IMR-90 (cell line): ENCODE measurements around the gene ASMTL. TPM values are rescaled to one million over a fixed set of nuclear protein-coding genes. Genes with fewer than 3 reads are reported as not detected.

Experiments used
- ATAC-seq: fragments of 200-7000 bp; cut with Tn5 transposase; 2 replicates; pipeline ENCODE4 v1.9.1; 2020; ENCODE audit warnings: low read depth, mild to moderate bottlenecking, moderate library complexity
- BruUV-seq: library from RNA; stranded (reverse); fragments of 400-500 nt; replicated peaks from 2 replicates; lab custom pipeline; 2021; lab: Mats Ljungman, UMichigan
- CTCF ChIA-PET: fragments of 300-600 bp; formaldehyde crosslinking; extraction: SDS; loops from one replicate; lab custom pipeline; 2021; ENCODE audit warnings: antibody characterized with exemption; lab: Yijun Ruan, JAX
- POLR2A ChIA-PET: fragments of 300-600 bp; sonication (Branson Sonifier 250); formaldehyde crosslinking; loops from one replicate; lab custom pipeline; 2022; ENCODE audit warnings: antibody characterized with exemption; ENCODE audit not compliant: unreplicated experiment; lab: Charles Lee
- DNase-seq: peaks from one replicate; pipeline ENCODE4 v3.0.0; 2013
- H2AFZ ChIP-seq: replicated peaks from 2 replicates; pipeline ENCODE3; 2013; ENCODE audit warnings: low read length, mild to moderate bottlenecking; ENCODE audit not compliant: poor library complexity
- H2AK5ac ChIP-seq: 2 replicates; pipeline ENCODE4 v1.6.1; 2013; ENCODE audit warnings: low read depth, low read length, inconsistent platforms
- H2AK9ac ChIP-seq: replicated peaks from 2 replicates; pipeline ENCODE3; 2013; ENCODE audit warnings: mild to moderate bottlenecking, low read depth, low read length, moderate library complexity; ENCODE audit not compliant: poor library complexity
- H2BK120ac ChIP-seq: 2 replicates; pipeline ENCODE4 v1.6.1; 2013; ENCODE audit warnings: low read depth, low read length, inconsistent platforms
- H2BK15ac ChIP-seq: 3 replicates; pipeline ENCODE4 v1.6.1; 2013; ENCODE audit warnings: low read depth, low read length, inconsistent platforms
- H2BK20ac ChIP-seq: 2 replicates; pipeline ENCODE4 v1.6.1; 2013; ENCODE audit warnings: low read depth, mild to moderate bottlenecking, inconsistent platforms, low read length, moderate library complexity
- H2BK5ac ChIP-seq: 2 replicates; pipeline ENCODE4 v1.6.1; 2013; ENCODE audit warnings: mild to moderate bottlenecking, low read depth, low read length, inconsistent platforms; ENCODE audit not compliant: poor library complexity, severe bottlenecking
- H3K14ac ChIP-seq: replicated peaks from 2 replicates; pipeline ENCODE4 v1.6.1; 2013; ENCODE audit warnings: low read depth, low read length, inconsistent platforms
- H3K18ac ChIP-seq: 2 replicates; pipeline ENCODE4 v1.6.1; 2013; ENCODE audit warnings: low read depth, low read length, control low read depth
- H3K23ac ChIP-seq: 2 replicates; pipeline ENCODE4 v1.6.1; 2013; ENCODE audit warnings: low read depth, low read length, inconsistent platforms
- H3K27ac ChIP-seq: 2 replicates; pipeline ENCODE4 v1.5.1; 2013; ENCODE audit warnings: mild to moderate bottlenecking, control low read depth, low read length; ENCODE audit not compliant: insufficient read depth
- H3K27me3 ChIP-seq: 2 replicates; pipeline ENCODE4 v1.6.1; 2013; ENCODE audit warnings: low read length; ENCODE audit not compliant: control insufficient read depth, insufficient read depth
- H3K36me3 ChIP-seq: 2 replicates; pipeline ENCODE4 v1.6.1; 2013; ENCODE audit warnings: low read length, mixed read lengths; ENCODE audit not compliant: control insufficient read depth, insufficient read depth
- H3K4ac ChIP-seq: 2 replicates; pipeline ENCODE4 v1.6.1; 2013; ENCODE audit warnings: low read depth, low read length, inconsistent platforms
- H3K4me1 ChIP-seq: 2 replicates; pipeline ENCODE4 v1.6.1; 2013; ENCODE audit warnings: low read length, mixed read lengths; ENCODE audit not compliant: control insufficient read depth, insufficient read depth
- H3K4me2 ChIP-seq: 2 replicates; pipeline ENCODE4 v1.6.1; 2013; ENCODE audit warnings: low read depth, mild to moderate bottlenecking, control low read depth, low read length, moderate library complexity
- H3K4me3 ChIP-seq: 2 replicates; pipeline ENCODE4 v1.5.1; 2013; ENCODE audit warnings: low read depth, mild to moderate bottlenecking, control low read depth, low read length, moderate library complexity; ENCODE audit not compliant: insufficient read depth
- H3K56ac ChIP-seq: 2 replicates; pipeline ENCODE4 v1.6.1; 2013; ENCODE audit warnings: low read length, inconsistent platforms; ENCODE audit not compliant: insufficient read depth; ENCODE audit errors: extremely low read depth
- H3K79me1 ChIP-seq, 2 experiments: 2 replicates each; pipeline ENCODE4 v1.6.1; 2013; ENCODE audit warnings: low read length in 2 of 2, inconsistent platforms in 1 of 2, low read depth in 1 of 2
- H3K9ac ChIP-seq: 2 replicates; pipeline ENCODE4 v1.6.1; 2013; ENCODE audit warnings: low read depth, low read length, control low read depth
- H3K9me1 ChIP-seq: 2 replicates; pipeline ENCODE4 v1.6.1; 2013; ENCODE audit warnings: low read length, inconsistent platforms; ENCODE audit not compliant: insufficient read depth
- H3K9me3 ChIP-seq: 2 replicates; pipeline ENCODE4 v1.6.1; 2013; ENCODE audit warnings: low read length; ENCODE audit not compliant: control insufficient read depth, insufficient read depth
- H4K20me1 ChIP-seq: 2 replicates; pipeline ENCODE4 v1.6.1; 2013; ENCODE audit warnings: low read length, inconsistent platforms; ENCODE audit not compliant: insufficient read depth
- H4K5ac ChIP-seq: 2 replicates; pipeline ENCODE4 v1.6.1; 2013; ENCODE audit warnings: mild to moderate bottlenecking, low read depth, low read length, control low read depth
- H4K8ac ChIP-seq, 2 experiments: 2 replicates each; pipeline ENCODE4 v1.6.1; 2013; ENCODE audit warnings: low read depth in 2 of 2, low read length in 2 of 2, control low read depth in 1 of 2, inconsistent platforms in 1 of 2
- H4K91ac ChIP-seq: 2 replicates; pipeline ENCODE4 v1.6.1; 2013; ENCODE audit warnings: low read depth, low read length, inconsistent platforms; ENCODE audit not compliant: insufficient read depth
- BHLHE40 ChIP-seq: fragments of 150-350 bp; IDR thresholded peaks from 2 replicates; pipeline ENCODE4 v1.6.1; 2016; ENCODE audit warnings: mild to moderate bottlenecking, low read depth, low read length
- CHD1 ChIP-seq: IDR thresholded peaks from 2 replicates; pipeline ENCODE4 v1.6.1; 2012; ENCODE audit warnings: low read depth, low read length, improper control_type of control experiment
- FOS ChIP-seq: fragments of 150-350 bp; IDR thresholded peaks from 2 replicates; pipeline ENCODE4 v1.6.1; 2016; ENCODE audit warnings: low read depth, low read length
- MAFK ChIP-seq: IDR thresholded peaks from 2 replicates; pipeline ENCODE4 v1.6.1; 2012; ENCODE audit warnings: low read depth, low read length, improper control_type of control experiment
- MAZ ChIP-seq: IDR thresholded peaks from 2 replicates; pipeline ENCODE4 v1.6.1; 2012; ENCODE audit warnings: low read depth, mild to moderate bottlenecking, low read length, improper control_type of control experiment, moderate library complexity, borderline replicate concordance
- MXI1 ChIP-seq: IDR thresholded peaks from 2 replicates; pipeline ENCODE4 v1.6.1; 2012; ENCODE audit warnings: low read depth, mild to moderate bottlenecking, low read length, moderate library complexity, borderline replicate concordance
- NFE2L2 ChIP-seq: fragments of 150-350 bp; IDR thresholded peaks from 2 replicates; pipeline ENCODE4 v1.6.1; 2016; ENCODE audit warnings: low read depth, mild to moderate bottlenecking, low read length
- POLR2A ChIP-seq: IDR thresholded peaks from 2 replicates; pipeline ENCODE4 v1.6.1; 2012; ENCODE audit warnings: mild to moderate bottlenecking, low read depth, low read length
- RAD21 ChIP-seq: IDR thresholded peaks from 2 replicates; pipeline ENCODE4 v1.6.1; 2012; ENCODE audit warnings: low read length, improper control_type of control experiment
- RCOR1 ChIP-seq: IDR thresholded peaks from 2 replicates; pipeline ENCODE4 v1.6.1; 2012; ENCODE audit warnings: mild to moderate bottlenecking, low read length, improper control_type of control experiment; ENCODE audit not compliant: insufficient replicate concordance
- SMC3 ChIP-seq: fragments of 150-350 bp; IDR thresholded peaks from 2 replicates; pipeline ENCODE4 v1.6.1; 2016; ENCODE audit warnings: low read depth, mild to moderate bottlenecking, antibody characterized with exemption, low read length, moderate library complexity
- WGBS, 2 experiments: methylation state at CpG; one replicate each; pipeline versions ENCODE4 v1.1.5 to v1.1.7; 2013; ENCODE audit warnings: missing lambda C conversion rate in 2 of 2; ENCODE audit not compliant: insufficient read length in 1 of 2; ENCODE audit errors: extremely low coverage in 2 of 2; 5-methylcytosine and 5-hydroxymethylcytosine counted together
- dilution Hi-C: fragments of 300-500 bp; cut with HindIII; formaldehyde crosslinking; loops from one replicate; pipeline ENCODE4 v1.14.3; 2018; ENCODE audit warnings: low sequenced_read_pairs; ENCODE audit not compliant: unreplicated experiment
- in situ Hi-C: fragments of 300-500 bp; cut with MboI; formaldehyde crosslinking; loops from 3 replicates; pipeline ENCODE4 v1.14.3; 2019; ENCODE audit warnings: low sequenced_read_pairs, inconsistent platforms, mixed read lengths
- intact Hi-C: fragments of 100-400 bp; cut with micrococcal nuclease; formaldehyde crosslinking; loops from 2 replicates; pipeline ENCODE4 v1.10.0; 2022
- polyA plus RNA-seq, 3 experiments: library from polyadenylated mRNA; depleted of rRNA; stranded (reverse); fragments of >200 nt; gene quantifications; 2 replicates each; pipeline ENCODE4 v1.2.3, GENCODE V29; 2012; ENCODE audit warnings: low replicate concordance in 1 of 3
- total RNA-seq: library from RNA; depleted of rRNA; stranded (reverse); fragments of >200 nt; gene quantifications from 2 replicates; pipeline ENCODE4 v1.2.3, GENCODE V29; 2012
- TF ChIP-seq, protein P1 (sequence below): fragments of 150-350 bp; IDR thresholded peaks from 2 replicates; pipeline ENCODE4 v1.6.1; 2017; ENCODE audit warnings: mild to moderate bottlenecking, antibody characterized with exemption, low read length, low read depth
- TF ChIP-seq, protein P2 (sequence below): conservative IDR thresholded peaks from 2 replicates; pipeline ENCODE4 v1.5.1; 2012; ENCODE audit warnings: mild to moderate bottlenecking, low read depth, low read length, improper control_type of control experiment

The ASMTL gene
- total and polyA plus RNA-seq, 2 of the 4 experiments (the other 2 are of a cell fraction) = 13.4 to 33.4 TPM

DNA sequence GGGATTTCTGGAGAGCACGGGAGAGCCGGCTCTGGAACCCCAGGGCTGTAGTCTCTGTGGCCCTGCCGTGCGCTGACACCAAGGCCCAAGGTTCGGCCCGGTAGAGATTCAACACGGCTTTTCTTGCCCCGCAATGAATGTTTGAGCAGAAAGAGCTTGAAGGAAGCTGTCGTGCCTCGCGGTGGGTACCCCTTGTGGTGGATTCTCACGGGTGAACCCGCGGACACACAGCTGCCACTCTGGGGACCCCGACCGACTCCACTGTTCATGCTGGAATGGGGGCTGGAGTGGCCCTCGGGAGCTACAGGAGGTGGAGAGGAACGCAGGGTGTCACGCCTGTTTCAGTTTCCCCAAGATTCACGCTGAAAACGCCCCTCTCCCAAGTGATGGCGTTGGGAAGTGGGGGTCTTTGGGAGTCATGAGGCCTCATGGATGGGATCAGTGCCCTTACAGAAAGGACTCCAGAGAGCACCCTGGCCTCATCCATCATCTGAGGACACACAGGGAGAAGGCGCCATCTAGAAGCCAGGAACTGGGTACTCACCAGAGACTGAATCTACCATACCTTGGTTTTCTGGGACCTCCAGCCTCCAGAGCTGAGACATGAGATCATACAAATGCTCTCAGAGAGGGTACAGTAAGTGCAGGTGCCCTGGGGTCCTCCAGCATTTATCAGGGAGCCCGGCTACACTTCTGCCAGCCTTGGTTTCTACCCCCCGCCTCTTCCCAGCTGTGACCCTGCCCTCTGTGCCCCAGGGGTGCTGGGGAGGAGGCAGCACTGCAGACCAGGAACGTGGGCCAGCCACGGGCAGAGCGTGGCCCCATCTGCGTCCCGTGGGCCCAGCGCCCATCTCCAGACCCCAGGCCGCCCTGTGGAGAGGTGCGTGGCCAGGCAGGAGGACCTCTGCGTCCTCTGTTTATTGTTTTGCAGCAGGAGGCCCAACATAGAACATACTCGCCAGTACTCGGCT, 67.2 kb downstream of the ASMTL start:
- peaks cover 6% of the 10 kb centered on the region; the same call in 1 of the 2 replicates for H3K9me1 ChIP-seq
- no peak overlapping the region for H2BK15ac ChIP-seq
- intact Hi-C loops = no loop called here
- no peak overlapping the region for H4K5ac ChIP-seq
- no peak overlapping the region for H3K18ac ChIP-seq
- CTCF ChIA-PET = no interaction called here
- no peak for TF ChIP-seq NFE2L2
- no peak for TF ChIP-seq MAZ
- no peak for TF ChIP-seq CHD1
- TF ChIP-seq, protein P1, sequence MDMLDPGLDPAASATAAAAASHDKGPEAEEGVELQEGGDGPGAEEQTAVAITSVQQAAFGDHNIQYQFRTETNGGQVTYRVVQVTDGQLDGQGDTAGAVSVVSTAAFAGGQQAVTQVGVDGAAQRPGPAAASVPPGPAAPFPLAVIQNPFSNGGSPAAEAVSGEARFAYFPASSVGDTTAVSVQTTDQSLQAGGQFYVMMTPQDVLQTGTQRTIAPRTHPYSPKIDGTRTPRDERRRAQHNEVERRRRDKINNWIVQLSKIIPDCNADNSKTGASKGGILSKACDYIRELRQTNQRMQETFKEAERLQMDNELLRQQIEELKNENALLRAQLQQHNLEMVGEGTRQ = no peak
- TF ChIP-seq, protein P2, sequence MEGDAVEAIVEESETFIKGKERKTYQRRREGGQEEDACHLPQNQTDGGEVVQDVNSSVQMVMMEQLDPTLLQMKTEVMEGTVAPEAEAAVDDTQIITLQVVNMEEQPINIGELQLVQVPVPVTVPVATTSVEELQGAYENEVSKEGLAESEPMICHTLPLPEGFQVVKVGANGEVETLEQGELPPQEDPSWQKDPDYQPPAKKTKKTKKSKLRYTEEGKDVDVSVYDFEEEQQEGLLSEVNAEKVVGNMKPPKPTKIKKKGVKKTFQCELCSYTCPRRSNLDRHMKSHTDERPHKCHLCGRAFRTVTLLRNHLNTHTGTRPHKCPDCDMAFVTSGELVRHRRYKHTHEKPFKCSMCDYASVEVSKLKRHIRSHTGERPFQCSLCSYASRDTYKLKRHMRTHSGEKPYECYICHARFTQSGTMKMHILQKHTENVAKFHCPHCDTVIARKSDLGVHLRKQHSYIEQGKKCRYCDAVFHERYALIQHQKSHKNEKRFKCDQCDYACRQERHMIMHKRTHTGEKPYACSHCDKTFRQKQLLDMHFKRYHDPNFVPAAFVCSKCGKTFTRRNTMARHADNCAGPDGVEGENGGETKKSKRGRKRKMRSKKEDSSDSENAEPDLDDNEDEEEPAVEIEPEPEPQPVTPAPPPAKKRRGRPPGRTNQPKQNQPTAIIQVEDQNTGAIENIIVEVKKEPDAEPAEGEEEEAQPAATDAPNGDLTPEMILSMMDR = no peak
- no peak for TF ChIP-seq MAFK
- no peak for TF ChIP-seq RAD21
- no peak for TF ChIP-seq FOS
- no peak for TF ChIP-seq SMC3
- TF ChIP-seq RCOR1 = no peak
- TF ChIP-seq MXI1 = no peak
- no peak for TF ChIP-seq BHLHE40
- no peak for TF ChIP-seq POLR2A
- no peak overlapping the region for H2AFZ ChIP-seq
- no peak overlapping the region for H3K27ac ChIP-seq
- no peak overlapping the region for H2AK5ac ChIP-seq
- dilution Hi-C loops = no loop called here
- peaks cover 2% of the 10 kb centered on the region; the same call in 1 of the 2 replicates for H3K4me1 ChIP-seq
- no peaks in the 10 kb centered on the region for H3K9me3 ChIP-seq
- peaks cover 61% of the 10 kb centered on the region for H3K36me3 ChIP-seq
- H3K4me3 ChIP-seq = no peak overlapping the region
- H4K8ac ChIP-seq = no peak overlapping the region
- H3K14ac ChIP-seq = no peak overlapping the region
- H3K79me1 ChIP-seq = peaks cover 0 to 36% of the 10 kb centered on the region in 2 experiments; a peak in 3 of 4 replicates
- H3K23ac ChIP-seq = no peak overlapping the region
- DNase-seq (no peak), ATAC-seq (no peak)
- no peak overlapping the region for H3K4ac ChIP-seq
- H2BK5ac ChIP-seq = no peak overlapping the region
- in situ Hi-C loops = no loop called here
- peak overlapping the region; percentile 65 for H2AK9ac ChIP-seq
- no peak overlapping the region for H3K4me2 ChIP-seq
- H3K9ac ChIP-seq = no peak overlapping the region
- H4K91ac ChIP-seq = no peak overlapping the region
- no peaks in the 10 kb centered on the region for H3K27me3 ChIP-seq
- POLR2A ChIA-PET = no interaction called here
- peaks cover 73% of the 10 kb centered on the region for H4K20me1 ChIP-seq
- H2BK20ac ChIP-seq = no peak overlapping the region
- H3K56ac ChIP-seq = 0 out of 2 replicates have a peak overlapping the region, but pooled peaks have one; percentile 17
- no peak overlapping the region for H2BK120ac ChIP-seq
- no TSS peak for BruUV-seq
- WGBS, 2 experiments = 97% methylated on average over 20 of the region's 36 CpGs; no CpG with 5 or more reads in 1 of the 2 experiments
